GM13977 (cell line): ENCODE measurements around the gene TKT.

ENCODE experiments used
- DNase-seq: peaks from one replicate; pipeline ENCODE4 v3.0.0; 2012; ENCODE audit warnings: low spot score
- in situ Hi-C: fragments of 300-500 bp; cut with MboI; formaldehyde crosslinking; loops from one replicate; pipeline ENCODE4 v1.12.0; 2022; ENCODE audit warnings: low sequenced_read_pairs, low pct_unique_long_range_greater_than_20kb, mixed read lengths, inconsistent platforms; ENCODE audit not compliant: unreplicated experiment
- TF ChIP-seq, protein P1 (sequence below): IDR thresholded peaks from 2 replicates; pipeline ENCODE4 v1.5.1; 2012; ENCODE audit warnings: mild to moderate bottlenecking, control low read depth; ENCODE audit not compliant: insufficient read depth; ENCODE audit errors: extremely low read depth, missing control alignments

The TKT gene

DNA sequence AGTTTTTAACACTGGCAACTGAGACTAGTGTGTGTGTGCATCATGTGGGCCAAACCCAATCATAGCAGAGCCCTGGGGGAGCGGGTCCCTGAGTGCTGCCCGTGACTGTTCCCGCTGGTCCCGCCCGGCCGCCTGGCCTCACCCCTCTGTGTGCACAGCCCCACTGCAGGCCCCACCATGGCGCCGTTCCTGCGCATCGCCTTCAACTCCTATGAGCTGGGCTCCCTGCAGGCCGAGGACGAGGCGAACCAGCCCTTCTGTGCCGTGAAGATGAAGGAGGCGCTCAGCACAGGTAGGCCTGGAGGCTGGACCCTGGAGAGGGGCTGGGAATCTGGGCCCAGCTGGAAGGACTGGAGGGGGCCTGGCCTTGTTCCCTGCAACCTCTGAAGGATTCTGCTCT is 77.6 kb downstream of the TKT start:
- TF ChIP-seq, protein P1, sequence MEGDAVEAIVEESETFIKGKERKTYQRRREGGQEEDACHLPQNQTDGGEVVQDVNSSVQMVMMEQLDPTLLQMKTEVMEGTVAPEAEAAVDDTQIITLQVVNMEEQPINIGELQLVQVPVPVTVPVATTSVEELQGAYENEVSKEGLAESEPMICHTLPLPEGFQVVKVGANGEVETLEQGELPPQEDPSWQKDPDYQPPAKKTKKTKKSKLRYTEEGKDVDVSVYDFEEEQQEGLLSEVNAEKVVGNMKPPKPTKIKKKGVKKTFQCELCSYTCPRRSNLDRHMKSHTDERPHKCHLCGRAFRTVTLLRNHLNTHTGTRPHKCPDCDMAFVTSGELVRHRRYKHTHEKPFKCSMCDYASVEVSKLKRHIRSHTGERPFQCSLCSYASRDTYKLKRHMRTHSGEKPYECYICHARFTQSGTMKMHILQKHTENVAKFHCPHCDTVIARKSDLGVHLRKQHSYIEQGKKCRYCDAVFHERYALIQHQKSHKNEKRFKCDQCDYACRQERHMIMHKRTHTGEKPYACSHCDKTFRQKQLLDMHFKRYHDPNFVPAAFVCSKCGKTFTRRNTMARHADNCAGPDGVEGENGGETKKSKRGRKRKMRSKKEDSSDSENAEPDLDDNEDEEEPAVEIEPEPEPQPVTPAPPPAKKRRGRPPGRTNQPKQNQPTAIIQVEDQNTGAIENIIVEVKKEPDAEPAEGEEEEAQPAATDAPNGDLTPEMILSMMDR, result no peak
- DNase-seq, result no peak
- in situ Hi-C loops, result no loop called here

DNA sequence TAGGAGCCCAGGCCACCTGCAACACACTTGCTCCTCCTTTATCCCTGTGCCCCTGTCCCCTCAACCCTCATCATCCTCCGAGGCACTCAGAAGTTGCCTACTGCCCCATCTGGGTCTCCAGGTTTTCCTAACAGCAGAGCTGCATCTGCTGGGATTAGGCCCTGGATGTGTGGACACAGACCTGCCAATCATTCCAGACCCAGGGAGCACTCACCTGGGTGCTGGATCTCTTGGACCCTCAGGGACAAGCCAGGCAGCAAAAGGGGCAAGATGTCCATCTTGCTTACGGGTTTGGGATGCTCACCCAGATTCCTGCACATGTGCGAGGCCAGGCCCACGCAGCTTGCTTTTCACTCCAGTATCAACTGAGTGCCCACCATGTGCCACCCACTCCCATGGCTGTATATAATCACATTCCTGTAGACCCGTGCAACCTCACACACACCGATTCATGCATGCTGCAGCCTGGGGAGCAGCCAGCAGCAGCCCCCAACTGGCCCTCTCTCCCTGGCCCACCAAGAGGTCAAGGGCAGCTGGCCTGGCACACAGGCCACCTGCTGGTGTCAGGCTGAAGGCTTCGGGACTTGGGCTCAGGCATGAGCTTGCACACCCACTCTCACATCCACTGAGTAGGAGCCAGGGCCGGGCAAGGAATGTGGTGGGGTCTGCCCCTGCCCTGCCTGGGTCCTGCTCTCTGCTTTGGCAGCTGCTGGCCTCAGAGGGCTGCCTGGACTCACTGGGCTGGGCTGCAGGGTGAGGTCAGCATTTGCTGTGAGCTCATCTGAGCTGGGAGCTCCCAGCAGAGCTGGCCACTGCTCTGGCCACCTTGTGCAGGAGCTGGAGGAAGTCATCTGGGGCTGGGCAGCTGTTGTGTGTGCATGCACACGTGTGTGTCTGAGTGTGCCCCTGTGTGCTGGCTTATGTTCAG is 79.9 kb downstream of the TKT start:
- no peak for DNase-seq
- in situ Hi-C loops, result no loop called here
- TF ChIP-seq, protein P1, result no peak
